ENCODE measurements around the gene CCNI.
"Not testable (repeated sequence)": the region's sequence is repeated elsewhere in the genome, so short reads cannot be mapped to it uniquely, and the experiment has no call there.

DNA sequence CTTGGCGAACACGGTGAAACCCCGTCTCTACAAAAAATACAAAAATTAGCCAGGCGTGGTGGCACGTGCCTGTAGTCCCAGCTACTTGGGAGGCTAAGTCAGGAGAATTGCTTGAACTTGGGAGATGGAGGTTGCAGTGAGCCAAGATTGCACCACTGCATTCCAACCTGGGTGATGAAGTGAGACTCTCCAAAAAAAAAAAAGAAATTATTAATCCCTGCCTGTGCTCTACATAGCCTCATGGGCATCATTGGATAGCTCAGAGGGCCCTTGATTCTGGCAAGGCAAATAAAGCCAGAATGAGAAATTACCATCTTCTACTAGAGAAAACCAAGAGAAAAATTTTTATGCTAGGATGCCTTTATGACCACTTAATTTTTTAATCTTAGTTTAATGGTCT, 38.6 kb downstream of the CCNI start:
- TF ChIP-seq EZH2phosphoT487, EZH2 (IDR thresholded peaks at IDR 0.05): not testable (repeated sequence)
- TF ChIP-seq, protein P1, sequence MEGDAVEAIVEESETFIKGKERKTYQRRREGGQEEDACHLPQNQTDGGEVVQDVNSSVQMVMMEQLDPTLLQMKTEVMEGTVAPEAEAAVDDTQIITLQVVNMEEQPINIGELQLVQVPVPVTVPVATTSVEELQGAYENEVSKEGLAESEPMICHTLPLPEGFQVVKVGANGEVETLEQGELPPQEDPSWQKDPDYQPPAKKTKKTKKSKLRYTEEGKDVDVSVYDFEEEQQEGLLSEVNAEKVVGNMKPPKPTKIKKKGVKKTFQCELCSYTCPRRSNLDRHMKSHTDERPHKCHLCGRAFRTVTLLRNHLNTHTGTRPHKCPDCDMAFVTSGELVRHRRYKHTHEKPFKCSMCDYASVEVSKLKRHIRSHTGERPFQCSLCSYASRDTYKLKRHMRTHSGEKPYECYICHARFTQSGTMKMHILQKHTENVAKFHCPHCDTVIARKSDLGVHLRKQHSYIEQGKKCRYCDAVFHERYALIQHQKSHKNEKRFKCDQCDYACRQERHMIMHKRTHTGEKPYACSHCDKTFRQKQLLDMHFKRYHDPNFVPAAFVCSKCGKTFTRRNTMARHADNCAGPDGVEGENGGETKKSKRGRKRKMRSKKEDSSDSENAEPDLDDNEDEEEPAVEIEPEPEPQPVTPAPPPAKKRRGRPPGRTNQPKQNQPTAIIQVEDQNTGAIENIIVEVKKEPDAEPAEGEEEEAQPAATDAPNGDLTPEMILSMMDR (IDR thresholded peaks at IDR 0.05), result not testable (repeated sequence)

Data from neural progenitor cell (in vitro differentiated cells).